ENCODE results near the gene TMEM51.
A peak's percentile ranks its signal among the peaks of the same experiment; 100 is the strongest.

Gene TMEM51

GRCh38 chr1:15246960-15247614, 93.5 kb downstream of the TMEM51 start, which contains the start of gene FHAD1:
Gene FHAD1, plus strand, starts transcription at chr1:15247223. Its CDS starts 4,562 bp downstream, at chr1:15251785.
- DNase-seq (ENCODE audit: low read depth in 3 of 3), result peak in 2 of 3 donors; percentile 17 to 32

- no peak for DNase-seq (ENCODE audit: low read depth in 3 of 3)
Measured at GRCh38 chr1:15248216-15248615, 94.7 kb downstream of the TMEM51 start.

GRCh38 chr1:15249081-15249480, 95.5 kb downstream of the TMEM51 start:
- DNase-seq (ENCODE audit: low read depth in 3 of 3), result peak in 2 of 3 donors; percentile 32 to 64

- no peak for DNase-seq (ENCODE audit: low read depth in 3 of 3)
Measured at GRCh38 chr1:15251857-15252835, 98.6 kb downstream of the TMEM51 start.

GRCh38 chr1:15254559-15254958, 101.0 kb downstream of the TMEM51 start:
- no peak for DNase-seq (ENCODE audit: low read depth in 3 of 3)

- DNase-seq (ENCODE audit: low read depth in 3 of 3), result no peak
Measured at GRCh38 chr1:15255582-15256149, 102.1 kb downstream of the TMEM51 start.

GRCh38 chr1:15256584-15256983, 103.0 kb downstream of the TMEM51 start:
- no peak for DNase-seq (ENCODE audit: low read depth in 3 of 3)

- no peak for DNase-seq (ENCODE audit: low read depth in 3 of 3)
Measured at GRCh38 chr1:15257309-15257708, 103.8 kb downstream of the TMEM51 start.

- DNase-seq (ENCODE audit: low read depth in 3 of 3), result no peak
Measured at GRCh38 chr1:15258833-15259621, 105.5 kb downstream of the TMEM51 start.

GRCh38 chr1:15259622-15260007, 106.1 kb downstream of the TMEM51 start:
- DNase-seq (ENCODE audit: low read depth in 3 of 3), result no peak

GRCh38 chr1:15260418-15261154, 107.0 kb downstream of the TMEM51 start:
- no peak for DNase-seq (ENCODE audit: low read depth in 3 of 3)

- DNase-seq (ENCODE audit: low read depth in 3 of 3), result no peak
Measured at GRCh38 chr1:15261155-15262002, 107.8 kb downstream of the TMEM51 start.

GRCh38 chr1:15262003-15262377, 108.4 kb downstream of the TMEM51 start:
- DNase-seq (ENCODE audit: low read depth in 3 of 3), result no peak

GRCh38 chr1:15262706-15263105, 109.2 kb downstream of the TMEM51 start:
- no peak for DNase-seq (ENCODE audit: low read depth in 3 of 3)

- no peak for DNase-seq (ENCODE audit: low read depth in 3 of 3)
Measured at GRCh38 chr1:15264769-15265168, 111.2 kb downstream of the TMEM51 start.

Measured in stimulated activated CD4-positive, alpha-beta T cell treated with anti-CD3 and anti-CD28 coated beads, TNF-alpha, amount 100 ng/mL, for 48 hours (primary cell).